ENCODE measurements around the gene ZNF277.

- TF ChIP-seq CTCF (IDR thresholded peaks at IDR 0.05; ENCODE audit: poor library complexity): no peak
- no peak for TF ChIP-seq EZH2 (IDR thresholded peaks at IDR 0.05; ENCODE audit: borderline replicate concordance)
These were observed 45.0 kb upstream of the ZNF277 start for GRCh38 chr7:112161253-112162141.

Measured in hepatocyte (in vitro differentiated cells).